Mucosa of gallbladder (tissue), 1 donor: Measurements from ENCODE around the gene GFPT2. TPM values are rescaled to one million over a fixed set of nuclear protein-coding genes. Genes with fewer than 3 reads are reported as not detected.

ENCODE experiments used
- DNase-seq: peaks from one replicate; pipeline ENCODE4 v3.0.0-alpha.2; 2020; ENCODE audit warnings: low spot score
- total RNA-seq: library from RNA; stranded (reverse); gene quantifications from one replicate; pipeline ENCODE4 v1.2.1, GENCODE V29; 2021
- donor health status: DM: no; HTN: no; CAD: no.

GFPT2 gene
- total RNA-seq, result 9.4 TPM

DNA sequence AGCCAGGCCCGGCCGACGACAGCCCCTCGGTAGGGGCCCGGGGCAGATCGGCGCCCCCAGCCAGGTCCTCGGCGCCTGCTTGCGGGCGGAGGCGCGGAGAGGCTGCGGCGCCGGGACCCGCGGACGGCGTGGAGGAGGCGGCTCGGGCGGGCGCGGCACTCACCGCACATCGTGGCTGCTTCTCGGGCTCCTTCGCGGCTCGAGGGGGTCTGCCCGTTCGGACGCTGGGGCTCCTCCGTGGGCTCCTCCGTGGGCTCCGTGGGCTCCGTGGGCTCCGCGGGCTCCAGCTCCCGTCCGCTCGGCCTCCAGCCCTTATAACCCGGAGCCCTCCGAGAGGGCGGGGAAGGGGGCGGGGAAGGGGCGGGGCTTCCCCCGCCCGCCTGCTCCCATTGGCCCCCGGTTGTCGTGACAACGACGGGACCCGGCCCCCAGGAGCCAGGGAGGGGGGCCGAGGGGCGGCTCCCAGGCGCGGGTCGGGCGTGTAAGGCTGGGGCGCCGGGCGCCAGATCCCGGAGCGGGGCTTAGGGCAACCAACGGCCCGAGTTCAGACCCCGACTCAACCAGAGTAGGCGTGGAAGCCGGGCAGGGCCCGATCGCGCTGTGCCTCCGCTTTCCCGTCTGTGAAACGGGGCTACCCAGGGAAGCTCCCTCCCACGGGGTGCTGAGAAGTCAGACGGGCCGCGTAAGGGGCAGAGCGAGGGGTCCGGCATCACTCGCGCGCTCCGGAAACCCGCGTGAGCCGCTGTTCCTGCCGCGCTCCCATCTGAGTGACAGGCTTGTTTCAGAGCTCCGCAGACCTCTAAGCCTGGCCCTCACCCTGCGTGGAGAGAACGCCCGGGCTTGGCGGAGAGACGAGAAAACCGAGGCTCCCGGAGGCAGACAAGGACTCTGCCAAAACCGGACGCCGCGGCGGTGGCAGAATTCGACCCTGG is at the start of gene GFPT2:
Gene GFPT2 (minus strand): TSS at position 289 of the 932 bp plus-strand sequence. CDS start 119 bp downstream, at position 170.
- peak; percentile 69 for DNase-seq

GRCh38 chr5:180402716-180403115 is 49.6 kb upstream of the GFPT2 start:
- DNase-seq, result no peak

DNA sequence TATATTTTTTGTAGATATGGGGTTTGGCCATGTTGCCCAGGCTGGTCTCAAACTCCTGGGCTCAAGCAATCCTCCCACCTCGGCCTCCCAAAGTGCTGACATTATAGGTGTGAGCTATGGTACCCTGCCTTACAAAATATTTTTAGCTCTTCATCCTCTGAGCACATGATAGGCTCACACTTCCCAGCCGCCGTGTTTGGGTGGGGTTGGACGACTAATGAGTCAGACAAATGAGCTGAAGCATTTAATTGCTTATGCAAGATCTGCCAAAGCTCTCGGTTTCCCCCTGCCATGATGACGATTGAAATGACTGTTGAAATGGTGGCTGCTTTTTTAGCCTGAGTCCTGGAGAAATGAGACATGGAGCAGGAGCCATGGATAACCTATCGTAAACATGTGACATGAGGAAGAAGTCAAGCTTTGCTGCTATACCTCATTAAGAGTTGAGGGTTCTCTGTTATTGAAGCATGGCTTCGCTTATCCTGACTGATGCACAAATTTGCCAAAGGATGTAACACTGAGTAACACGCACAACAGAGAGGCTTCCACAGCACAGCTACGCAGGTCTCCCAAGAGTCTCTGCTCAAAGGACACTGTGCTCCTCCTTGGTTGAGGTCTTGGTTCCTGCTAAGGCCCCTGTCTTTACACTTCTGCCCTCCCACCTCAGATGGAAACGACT is 48.2 kb upstream of the GFPT2 start:
- no peak for DNase-seq

DNA sequence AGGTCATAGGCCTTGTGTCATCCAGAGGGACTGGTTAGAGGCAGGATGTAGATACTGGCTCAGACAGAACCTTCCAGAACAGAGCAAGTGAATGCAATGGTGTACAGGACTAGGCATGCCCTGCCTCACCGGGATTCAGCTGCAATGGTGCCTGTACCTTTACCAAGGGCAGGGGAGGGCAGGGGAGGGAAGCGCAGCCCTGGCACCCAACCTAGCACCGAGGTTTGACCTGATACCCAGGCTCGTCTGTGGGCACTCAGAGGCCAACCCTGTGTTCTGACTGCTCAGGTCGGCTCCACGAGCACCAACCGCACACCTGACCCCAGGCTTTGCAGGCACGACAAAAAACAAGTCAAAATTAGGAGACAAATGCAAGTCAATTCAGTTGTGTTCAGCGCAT is 47.3 kb upstream of the GFPT2 start:
- no peak for DNase-seq

DNA sequence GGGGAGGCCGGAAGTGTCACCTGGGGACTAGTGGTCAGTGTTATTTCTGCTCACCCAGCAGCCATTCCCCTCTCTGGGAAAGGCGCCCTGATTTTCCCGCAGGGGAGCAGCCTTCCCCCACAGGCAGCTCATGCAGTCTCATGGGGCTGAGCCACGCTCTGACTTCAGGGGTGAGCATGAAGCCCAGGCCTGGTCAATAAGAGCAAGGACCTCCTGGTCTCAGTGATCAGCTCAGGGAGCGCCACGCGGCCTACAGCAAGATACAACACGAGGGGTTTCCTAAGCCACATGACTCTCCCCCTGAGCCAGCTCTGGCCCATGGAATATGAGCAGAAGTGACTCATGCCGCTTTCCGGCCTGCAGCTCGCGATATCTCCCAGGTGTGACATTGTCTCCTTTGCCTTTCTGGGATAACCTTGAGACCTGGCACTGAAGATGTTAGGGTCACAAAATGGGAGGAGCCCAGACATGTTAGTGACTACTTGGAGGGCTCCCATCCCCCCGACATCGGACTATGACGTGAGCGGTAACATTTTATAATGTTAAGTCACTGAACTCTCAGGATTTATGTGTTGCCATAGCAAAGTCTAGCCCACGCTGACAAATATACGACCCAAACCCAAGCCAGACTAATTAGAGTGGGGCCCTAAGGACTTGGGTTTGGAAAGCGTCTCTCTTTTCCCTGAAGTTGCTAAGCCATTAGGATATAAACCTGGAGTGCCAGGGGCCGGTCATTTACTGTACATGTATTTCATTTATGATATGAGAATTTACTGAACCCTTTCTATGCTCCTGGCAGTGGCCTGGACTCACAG is 46.5 kb upstream of the GFPT2 start:
- DNase-seq, result no peak

DNA sequence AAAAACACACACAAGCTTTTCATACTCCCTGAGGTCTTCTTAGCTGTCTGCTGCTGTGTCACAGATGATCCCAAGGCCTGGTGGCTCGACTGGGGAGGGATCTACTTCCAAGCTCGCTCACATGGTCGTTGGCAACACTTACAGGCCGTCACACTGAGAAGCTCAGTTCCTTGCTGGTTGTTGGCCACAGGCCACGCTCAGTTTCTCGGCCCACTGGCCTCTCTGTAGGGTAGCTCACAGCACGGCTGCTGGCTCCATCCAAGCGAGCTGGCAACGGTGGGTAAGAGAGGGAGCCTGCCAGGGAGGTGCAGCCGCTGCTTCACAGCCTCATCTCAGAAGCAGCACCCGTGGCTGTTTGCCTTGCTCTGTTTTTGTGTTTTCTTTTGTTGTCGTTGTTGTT is 43.8 kb upstream of the GFPT2 start:
- DNase-seq, result no peak

GRCh38 chr5:180395540-180396274 is 42.6 kb upstream of the GFPT2 start:
- no peak for DNase-seq

DNA sequence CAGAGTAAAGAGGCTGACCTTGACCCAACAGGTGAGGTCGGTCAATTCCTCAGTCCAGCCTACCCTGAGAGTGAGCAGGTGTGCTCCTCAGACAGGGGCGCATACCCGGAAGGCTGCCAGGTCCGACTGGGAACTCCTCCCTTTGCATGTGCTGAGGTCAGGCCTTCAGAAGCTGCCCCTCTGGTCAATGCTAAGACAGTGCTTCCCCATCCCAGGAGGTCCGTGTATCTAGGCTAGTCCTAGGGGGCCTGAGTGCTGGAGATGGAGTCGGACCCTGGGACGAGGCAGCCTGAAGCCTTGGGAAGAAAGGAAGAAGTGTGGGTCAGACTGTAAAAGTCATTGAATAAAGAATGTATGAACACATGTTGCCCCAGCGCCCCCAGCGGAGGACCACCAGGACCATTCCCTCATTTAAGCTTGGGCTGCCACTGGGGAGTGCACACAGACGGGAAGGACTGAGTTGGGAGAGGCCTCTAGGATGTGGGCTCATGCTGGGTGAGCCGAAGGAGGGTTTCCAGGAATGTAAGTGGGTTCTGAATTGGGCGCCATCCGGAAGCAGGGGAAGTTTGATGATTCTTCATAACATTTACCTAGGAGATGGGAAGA is 41.0 kb upstream of the GFPT2 start:
- no peak for DNase-seq

DNA sequence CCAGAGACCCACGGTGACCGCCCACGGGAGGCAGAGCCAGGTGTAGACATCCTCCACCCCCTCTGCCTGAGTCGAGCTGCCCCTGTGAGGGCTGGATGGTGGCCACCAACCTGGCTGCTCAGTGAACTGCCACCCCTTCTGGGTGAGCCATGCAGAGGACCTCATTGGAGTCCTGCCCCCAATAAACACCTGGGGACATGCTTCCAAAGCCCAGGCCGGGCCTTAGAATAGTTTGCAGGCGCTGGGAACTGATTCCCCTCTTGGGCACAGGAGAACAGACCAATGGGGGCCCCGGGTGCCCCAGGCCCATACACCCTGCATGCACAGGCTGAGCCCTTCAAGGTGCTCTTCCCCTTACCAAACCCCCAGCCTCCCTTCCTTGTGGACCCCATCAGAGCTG is 38.1 kb upstream of the GFPT2 start:
- no peak for DNase-seq

DNA sequence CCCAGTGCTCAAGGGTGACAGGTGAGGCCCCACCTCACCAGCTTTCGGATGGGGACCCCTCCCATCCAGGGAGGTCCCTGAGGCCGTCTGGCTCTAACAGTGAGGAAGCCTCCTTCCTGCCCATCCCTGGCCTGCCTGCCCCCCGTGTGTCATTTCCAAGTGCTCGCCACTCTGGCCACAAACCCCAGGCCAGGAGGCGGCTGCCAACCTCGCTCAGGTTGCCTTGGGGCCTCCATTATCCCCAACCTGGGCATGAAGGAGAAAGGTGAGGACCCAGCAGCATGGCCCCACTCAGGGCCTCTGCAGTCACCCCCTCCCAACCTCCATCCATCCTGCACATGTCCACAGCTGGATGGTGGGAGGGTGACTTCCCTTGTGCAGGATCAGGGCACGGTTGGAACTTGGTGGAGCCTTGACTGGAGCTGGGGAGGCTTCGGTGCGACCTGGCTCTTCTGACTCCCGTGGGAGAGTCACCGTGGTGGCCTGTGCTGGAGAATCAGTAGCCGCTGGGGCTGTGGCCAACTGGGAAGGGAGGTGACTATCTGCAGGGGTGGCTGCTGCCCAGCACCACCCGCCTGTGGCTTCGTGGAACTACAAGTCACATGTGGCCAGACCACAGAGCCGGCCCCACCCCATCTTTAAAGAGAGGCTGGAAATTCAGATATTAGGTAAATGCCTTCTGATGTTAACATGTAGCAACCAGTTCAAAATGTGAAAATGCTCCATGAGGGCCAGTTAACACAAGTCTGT is 37.5 kb upstream of the GFPT2 start:
- no peak for DNase-seq

DNA sequence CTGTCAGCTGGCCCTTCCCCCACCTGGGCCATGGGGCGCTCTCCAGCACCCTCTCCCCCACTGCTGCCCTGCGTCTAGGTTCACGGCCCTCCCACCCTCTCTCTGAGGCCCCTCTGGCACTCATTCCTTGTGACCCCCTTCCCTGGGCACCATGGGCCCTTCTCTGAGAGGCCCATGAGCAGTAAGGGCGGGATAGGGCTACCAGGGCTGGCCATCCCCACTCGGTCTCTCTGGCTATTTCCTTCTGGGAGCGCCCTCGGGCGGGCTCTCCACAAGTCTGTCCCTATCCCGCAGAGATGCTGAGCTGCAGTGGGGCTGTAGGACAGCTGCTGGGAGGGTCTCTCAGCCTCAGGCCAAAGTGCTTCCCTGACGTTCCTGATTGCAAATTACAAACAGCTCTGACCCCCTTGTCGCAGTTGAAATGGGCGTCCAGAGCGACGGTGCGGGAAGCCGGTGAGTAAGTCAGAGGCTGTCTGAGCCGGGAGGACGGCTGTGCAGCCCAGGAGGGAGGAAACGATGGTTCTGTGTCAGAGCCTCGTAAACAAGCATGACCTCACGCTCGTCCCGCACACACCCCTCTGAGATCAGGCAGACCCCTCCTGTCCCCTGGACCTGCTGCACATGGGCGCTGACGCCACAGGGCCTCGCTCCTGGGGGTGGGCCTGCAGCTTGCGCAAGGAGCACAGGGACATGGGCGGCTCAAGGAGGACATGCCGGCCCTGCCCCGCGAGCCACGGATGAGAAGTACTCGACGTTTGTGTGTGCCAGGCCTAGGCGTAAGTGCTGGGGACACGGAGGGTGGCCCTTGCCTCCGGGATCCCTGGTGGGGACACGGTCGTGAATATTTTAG is 36.3 kb upstream of the GFPT2 start:
- no peak for DNase-seq

DNA sequence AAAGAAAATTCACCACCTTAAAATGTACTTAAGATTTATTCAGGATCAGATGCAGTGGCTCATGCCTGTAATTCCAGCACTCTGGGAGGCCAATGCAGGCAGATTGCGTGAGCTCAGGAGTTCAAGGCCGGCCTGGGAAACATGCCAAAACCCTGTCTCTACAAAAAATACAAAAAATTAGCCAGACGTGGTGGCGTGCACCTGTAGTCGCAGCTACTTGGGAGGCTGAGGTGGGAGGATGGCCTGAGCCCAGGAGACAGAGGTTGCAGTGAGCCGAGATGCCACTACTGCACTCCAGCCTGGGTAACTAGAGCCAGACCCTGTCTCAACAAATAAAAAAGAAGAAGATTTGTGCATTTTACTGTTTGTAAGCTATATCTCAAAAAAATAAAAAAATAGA is 34.7 kb upstream of the GFPT2 start:
- no peak for DNase-seq

DNA sequence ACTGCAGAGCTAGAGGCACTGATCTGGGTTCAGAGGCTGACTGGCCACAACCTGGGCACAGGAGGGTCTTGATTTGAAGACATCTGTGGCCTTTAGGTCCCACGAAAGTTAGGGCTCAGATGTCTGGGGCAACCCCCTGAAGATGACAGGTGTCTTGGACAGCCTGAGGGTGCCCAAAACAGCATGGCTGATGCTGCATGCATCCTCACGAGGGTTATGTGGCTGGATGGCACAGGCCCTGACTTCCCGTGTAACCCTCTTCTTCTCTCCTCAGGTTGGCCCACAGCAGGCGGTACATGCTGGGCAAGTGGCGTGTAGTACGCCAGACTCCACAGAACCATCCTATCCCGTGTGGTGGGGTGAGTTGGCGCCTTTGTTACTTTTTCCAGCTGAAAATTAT is 29.8 kb upstream of the GFPT2 start:
- DNase-seq, result no peak

DNA sequence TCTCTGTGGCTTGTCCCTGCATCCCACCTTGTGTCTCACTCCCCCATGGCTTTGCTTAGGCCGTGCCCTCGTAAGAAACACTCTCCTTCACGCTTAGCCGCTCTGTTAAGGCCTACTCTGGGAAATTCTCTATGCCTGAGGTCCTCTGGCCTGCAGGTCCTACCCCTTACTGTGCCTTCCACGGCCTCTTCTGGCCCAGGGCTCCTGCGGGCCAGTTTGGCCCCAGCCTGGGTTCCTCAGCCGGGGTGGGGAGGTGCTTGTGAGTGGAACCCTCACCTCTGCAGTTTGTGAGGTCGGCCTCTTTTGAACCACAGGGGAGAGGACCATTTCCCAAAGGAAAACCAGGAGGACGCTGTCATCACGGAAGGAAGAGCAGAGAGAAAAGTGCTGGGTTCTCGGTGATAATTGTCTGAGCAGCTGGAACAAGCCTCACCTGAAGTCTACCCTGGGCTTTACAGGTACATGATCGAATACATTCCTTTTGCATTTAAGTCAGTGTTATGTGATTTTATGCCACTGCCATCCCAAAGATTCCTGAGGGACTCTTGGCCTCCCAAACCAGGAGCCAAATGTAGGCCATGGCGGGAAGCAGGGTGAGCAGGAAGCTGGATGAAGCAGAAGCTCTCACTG is 28.8 kb upstream of the GFPT2 start:
- DNase-seq, result no peak

GRCh38 chr5:180381428-180381827 is 28.3 kb upstream of the GFPT2 start:
- no peak for DNase-seq

GRCh38 chr5:180380856-180381255 is 27.7 kb upstream of the GFPT2 start:
- DNase-seq, result no peak

GRCh38 chr5:180380441-180380840 is 27.3 kb upstream of the GFPT2 start:
- DNase-seq, result no peak

- DNase-seq, result no peak
Measured at GRCh38 chr5:180379355-180380070, 26.4 kb upstream of the GFPT2 start.
